ENCODE data around the gene BRD9.

- TF ChIP-seq CTCF (IDR thresholded peaks at IDR 0.05): no peak
- no peak for TF ChIP-seq POLR2A (IDR thresholded peaks at IDR 0.05)
These were observed 24.1 kb upstream of the BRD9 start for GRCh38 chr5:916441-917293.

Data from prostate gland (tissue), 2 donors.